ENCODE data around the gene FHL3. TPM values are rescaled to one million over a fixed set of nuclear protein-coding genes. Genes with fewer than 3 reads are reported as not detected.
A peak's percentile ranks its signal among the peaks of the same experiment; 100 is the strongest.

FHL3 gene
- total and polyA plus RNA-seq, 2 donors (not counting 1 experiment from before 2014, with no cell fraction given), result 0.15 to 2.2 TPM

- intact Hi-C loops (cut with micrococcal nuclease), result loop anchor here (10.0 kb wide), 1 partner anchor 480 kb away; no protein-coding TSS in a partner anchor
These were observed 10.3 kb downstream of the FHL3 start for GRCh38 chr1:37994886-37995566.

More at GRCh38 chr1:37994886-37995566, 10.3 kb downstream of the FHL3 start:
- WGBS (ENCODE audit: insufficient coverage), result 82% methylated on average over 5 of the region's 11 CpGs
- no peaks in the 10 kb centered on the region for H3K36me3 ChIP-seq (replicated peaks in 1 of 2; ENCODE audit: control extremely low read depth in 1 of 2, control insufficient read depth in 1 of 2, extremely low read depth in 1 of 2, insufficient read depth in 2 of 2, low read length in 1 of 2)
- no peak for TF ChIP-seq EZH2 (IDR thresholded peaks at IDR 0.05; ENCODE audit: borderline replicate concordance, insufficient read depth, low read depth, low read length, poor library complexity, severe bottlenecking)
- TF ChIP-seq CTCF (IDR thresholded peaks at IDR 0.05), result no peak
- no peaks in the 10 kb centered on the region for H3K79me2 ChIP-seq (ENCODE audit: control insufficient read depth, insufficient read depth, low read length)
- peak overlapping the region in 4 of 5 experiments; percentile 52 to 74 (median 57) for H3K4me3 ChIP-seq (ENCODE audit: control extremely low read depth in 1 of 5, extremely low read depth in 1 of 5, insufficient read depth in 1 of 5, low read depth in 2 of 5, low read length in 4 of 5)
- Mint-ChIP-seq H3K4me3 (peak overlapping the region; percentile 84), H3K4me1 (peaks cover 18% of the 10 kb centered on the region), H3K27me3 (no peaks in the 10 kb centered on the region), H3K9me3 (ENCODE audit: insufficient read depth) (no peaks in the 10 kb centered on the region), H3K27ac (peak overlapping the region; percentile 7)
- no peaks in the 10 kb centered on the region for H4K20me1 ChIP-seq (ENCODE audit: control insufficient read depth, insufficient read depth, low read length, poor library complexity, severe bottlenecking)
- H3K27ac ChIP-seq (ENCODE audit: low read length in 2 of 2), result peak overlapping the region in 1 of 2 donors; percentile 33
- H3K27me3 ChIP-seq (replicated peaks in 1 of 4; ENCODE audit: control extremely low read depth in 1 of 4, control insufficient read depth in 3 of 4, insufficient read depth in 4 of 4, low read length in 3 of 4), result no peaks in the 10 kb centered on the region
- ChIA-PET CTCF (interaction anchor here (0.6 to 1.3 kb wide), 2 partner anchors 9 to 136 kb away, joined by 3 to 4 read pairs; partner anchors contain the start of gene MTF1), POLR2A (interaction anchor here (0.6 to 1.0 kb wide), 2 partner anchors 18 to 21 kb away, joined by 3 to 9 read pairs; no protein-coding TSS in a partner anchor)
- peak overlapping the region; percentile 77 for H3K4me2 ChIP-seq (replicated peaks; ENCODE audit: low read depth, low read length, poor library complexity, severe bottlenecking)
- no peaks in the 10 kb centered on the region for H3K9me3 ChIP-seq (ENCODE audit: control extremely low read depth in 1 of 3, control insufficient read depth in 2 of 3, insufficient read depth in 1 of 3, low read length in 2 of 3)
- peaks cover 9 to 20% of the 10 kb centered on the region in 2 donors for H3K4me1 ChIP-seq (ENCODE audit: control insufficient read depth in 2 of 2, insufficient read depth in 2 of 2, low read length in 2 of 2)
- peak overlapping the region; percentile 51 for H3K9ac ChIP-seq (ENCODE audit: low read length)
- DNase-seq (no peak), ATAC-seq (ENCODE audit: low read depth) (no peak)
- H2AFZ ChIP-seq (ENCODE audit: insufficient read depth, low read depth, low read length, poor library complexity, severe bottlenecking), result peak overlapping the region; percentile 83
